A549 (cell line): ENCODE results near the gene MDGA2. TPM values are rescaled to one million over a fixed set of nuclear protein-coding genes. Genes with fewer than 3 reads are reported as not detected.

ENCODE experiments used
- ATAC-seq, 2 experiments: fragments of 200-7000 bp in 1 of 2; fragments of >200 bp in 1 of 2; cut with Nextera tagmentation in 1 of 2; cut with Tn5 transposase in 1 of 2; 3 replicates each; pipeline versions ENCODE4 v1.8.0 to v1.9.1; 2018 to 2020; ENCODE audit warnings: mild to moderate bottlenecking in 1 of 2, moderate library complexity in 1 of 2
- CTCF ChIA-PET: fragments of 300-600 bp; sonication (Branson Sonifier 250); formaldehyde crosslinking; extraction: SDS; loops from one replicate; lab custom pipeline; 2021; ENCODE audit warnings: antibody characterized with exemption, inconsistent platforms; lab: Yijun Ruan, JAX
- POLR2A ChIA-PET: fragments of 350-600 bp; formaldehyde crosslinking; extraction: SDS; loops from one replicate; lab custom pipeline; 2021; ENCODE audit warnings: antibody characterized with exemption, inconsistent platforms; lab: Yijun Ruan, JAX
- DNase-seq, 2 experiments: peaks; one replicate each; pipeline versions ENCODE4 v3.0.0 to v3.0.0-alpha.2; 2011 to 2016; ENCODE audit warnings: low read depth in 1 of 2, low spot score in 1 of 2
- FAIRE-seq: peaks from 2 replicates; lab custom pipeline; 2011; peaks lifted over from hg19 to GRCh38; lab: Jason Lieb, UNC
- H3K27ac ChIP-seq, 2 experiments: fragments of >200 bp; sonication (Bioruptor Twin); formaldehyde crosslinking; 3 replicates each; pipeline ENCODE4 v1.5.1; 2016 to 2017
- H3K4me1 ChIP-seq: fragments of >200 bp; sonication (Bioruptor Twin); formaldehyde crosslinking; 3 replicates; pipeline ENCODE4 v1.6.1; 2016
- H3K4me2 ChIP-seq: fragments of >200 bp; sonication (Bioruptor Twin); formaldehyde crosslinking; 3 replicates; pipeline ENCODE4 v1.6.1; 2016
- H3K4me3 ChIP-seq: fragments of >200 bp; sonication (Bioruptor Twin); formaldehyde crosslinking; 3 replicates; pipeline ENCODE4 v1.5.1; 2016
- H3K9me3 ChIP-seq: fragments of >200 bp; sonication (Bioruptor Twin); formaldehyde crosslinking; 3 replicates; pipeline ENCODE4 v1.6.1; 2016
- BHLHE40 ChIP-seq: IDR thresholded peaks from 2 replicates; pipeline ENCODE4 v1.6.1; 2012; ENCODE audit warnings: low read depth, low read length, inconsistent platforms
- CBX8 ChIP-seq: fragments of 200-600 bp; sonication (generic); IDR thresholded peaks from 2 replicates; pipeline ENCODE4 v1.6.1; 2016
- CHD4 ChIP-seq: fragments of 200-600 bp; sonication (generic); IDR thresholded peaks from 2 replicates; pipeline ENCODE4 v1.6.1; 2016; ENCODE audit warnings: antibody characterized with exemption, mild to moderate bottlenecking, borderline replicate concordance
- EP300 ChIP-seq, 2 experiments: fragments of >200 bp; sonication (Bioruptor Twin); formaldehyde crosslinking; IDR thresholded peaks; 2 replicates in 1 of 2; 3 replicates in 1 of 2; pipeline ENCODE4 v1.6.1; 2016 to 2017
- FOSB ChIP-seq: fragments of 250-450 bp; sonication (Bioruptor Pico); IDR thresholded peaks from 2 replicates; pipeline ENCODE4 v1.5.0; 2020; ENCODE audit warnings: mild to moderate bottlenecking, moderate library complexity
- JUNB ChIP-seq: fragments of >200 bp; sonication (Bioruptor Twin); formaldehyde crosslinking; IDR thresholded peaks from 2 replicates; pipeline ENCODE4 v1.6.1; 2016
- KDM1A ChIP-seq: fragments of 200-600 bp; sonication (generic); IDR thresholded peaks from 2 replicates; pipeline ENCODE4 v1.6.1; 2016; ENCODE audit warnings: low read depth, mild to moderate bottlenecking
- KDM5A ChIP-seq: fragments of 200-600 bp; sonication (generic); IDR thresholded peaks from 2 replicates; pipeline ENCODE4 v1.6.1; 2016; ENCODE audit warnings: antibody characterized with exemption, mild to moderate bottlenecking
- NPAS2 ChIP-seq: fragments of 250-450 bp; sonication (Bioruptor Pico); IDR thresholded peaks from 2 replicates; pipeline ENCODE4 v1.8.0; 2022; ENCODE audit warnings: mild to moderate bottlenecking, moderate library complexity, borderline replicate concordance
- POLR2AphosphoS2 ChIP-seq: conservative IDR thresholded peaks from 2 replicates; pipeline ENCODE4 v1.6.1; 2012; ENCODE audit warnings: low read length, improper control_type of control experiment, inconsistent platforms
- RAD21 ChIP-seq, 2 experiments: fragments of >200 bp in 1 of 2; sonication (Bioruptor Twin) in 1 of 2; formaldehyde crosslinking in 1 of 2; IDR thresholded peaks in 1 of 2; conservative IDR thresholded peaks in 1 of 2; 2 replicates in 1 of 2; 3 replicates in 1 of 2; pipeline ENCODE4 v1.6.1; 2012 to 2018; ENCODE audit warnings: inconsistent platforms in 1 of 2
- RFX5 ChIP-seq: fragments of 450-650 bp; IDR thresholded peaks from 2 replicates; pipeline ENCODE4 v1.7.1; 2014; ENCODE audit warnings: antibody characterized with exemption, mild to moderate bottlenecking, moderate library complexity
- SMC3 ChIP-seq: fragments of >200 bp; sonication (Bioruptor Twin); formaldehyde crosslinking; IDR thresholded peaks from 3 replicates; pipeline ENCODE4 v1.6.1; 2018; ENCODE audit warnings: inconsistent platforms
- TFCP2L1 ChIP-seq: fragments of 250-450 bp; sonication (Bioruptor Pico); IDR thresholded peaks from 2 replicates; pipeline ENCODE4 v1.5.0; 2021; ENCODE audit warnings: mild to moderate bottlenecking
- TP53 ChIP-seq: fragments of 250-450 bp; sonication (Bioruptor Pico); IDR thresholded peaks from 2 replicates; pipeline ENCODE4 v1.5.0; 2021; ENCODE audit warnings: mild to moderate bottlenecking, moderate library complexity
- ZNF302 ChIP-seq: fragments of 250-450 bp; sonication (Bioruptor Pico); IDR thresholded peaks from 2 replicates; pipeline ENCODE4 v1.9.0; 2021; ENCODE audit warnings: inconsistent platforms, mild to moderate bottlenecking, moderate library complexity
- WGBS: methylation state at CpG from one replicate; pipeline ENCODE4 v1.1.6; 2017; ENCODE audit errors: missing lambda C conversion rate; 5-methylcytosine and 5-hydroxymethylcytosine counted together
- polyA plus RNA-seq, 4 experiments: library from polyadenylated mRNA; depleted of rRNA in 3 of 4; stranded (reverse); fragments of >200 nt; fragmentation: RNase III in 1 of 4; extraction: RNeasy Plus Mini Kit Qiagen cat#74134 plus additional on column Dnase treatment in 1 of 4; gene quantifications; 2 replicates in 3 of 4; 3 replicates in 1 of 4; pipeline ENCODE4 v1.2.3, GENCODE V29; 2011 to 2017
- TF ChIP-seq, protein P1 (sequence below): fragments of >200 bp; sonication (Bioruptor Twin); formaldehyde crosslinking; IDR thresholded peaks from 3 replicates; pipeline ENCODE4 v1.5.1; 2016
- TF ChIP-seq, protein P2 (sequence below): fragments of 450-650 bp; IDR thresholded peaks from 2 replicates; pipeline ENCODE4 v1.6.1; 2014; ENCODE audit warnings: antibody characterized with exemption
- TF ChIP-seq, protein P3 (sequence below): IDR thresholded peaks from 2 replicates; pipeline ENCODE4 v1.6.1; 2012
- TF ChIP-seq, protein P4 (sequence below): fragments of 150-350 bp; IDR thresholded peaks from 2 replicates; pipeline ENCODE4 v1.6.1; 2014; ENCODE audit warnings: low read depth, mild to moderate bottlenecking, low read length
- TF ChIP-seq, protein P5 (sequence below): fragments of 200-600 bp; sonication (generic); IDR thresholded peaks from 2 replicates; pipeline ENCODE4 v1.6.1; 2016; ENCODE audit warnings: antibody characterized with exemption, mild to moderate bottlenecking, moderate library complexity

MDGA2 gene
- polyA plus RNA-seq, 2 of the 4 experiments (the other 2 are of a cell fraction), result 0.08 to 0.12 TPM

DNA sequence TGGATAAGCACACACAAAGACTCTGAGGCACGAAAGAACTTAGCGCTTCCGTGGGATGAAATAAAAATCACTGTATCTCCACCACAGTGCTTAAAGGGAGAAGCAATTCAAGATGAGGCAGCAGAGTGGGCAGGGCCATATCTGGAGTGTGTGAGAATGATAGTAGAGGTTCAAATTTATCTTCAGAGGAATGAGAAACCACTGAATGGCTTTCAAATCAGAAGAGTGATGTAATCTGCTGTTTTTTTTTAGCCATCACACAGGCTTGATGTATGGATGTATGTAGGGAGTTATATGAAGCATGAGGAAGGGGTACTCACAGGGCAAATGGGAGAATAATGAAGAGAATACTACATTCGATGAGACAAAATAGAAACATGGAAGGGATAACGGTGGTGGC lies 24.1 kb downstream of the MDGA2 start:
- WGBS, result 18% methylated on average over 5 of the region's 5 CpGs
- TF ChIP-seq CHD4 (no peak), TFCP2L1 (no peak), NPAS2 (no peak), FOSB (CRISPR knock-in tag) (no peak)
- ATAC-seq, result no peak
- CTCF ChIA-PET, result no interaction called here
- Histone ChIP-seq H3K27ac (no peak overlapping the region), H3K9me3 (no peaks in the 10 kb centered on the region), H3K4me3 (no peak overlapping the region), H3K4me2 (no peak overlapping the region), H3K4me1 (no peaks in the 10 kb centered on the region)
- POLR2A ChIA-PET, result no interaction called here
- FAIRE-seq, result no peak
- no peak for DNase-seq

DNA sequence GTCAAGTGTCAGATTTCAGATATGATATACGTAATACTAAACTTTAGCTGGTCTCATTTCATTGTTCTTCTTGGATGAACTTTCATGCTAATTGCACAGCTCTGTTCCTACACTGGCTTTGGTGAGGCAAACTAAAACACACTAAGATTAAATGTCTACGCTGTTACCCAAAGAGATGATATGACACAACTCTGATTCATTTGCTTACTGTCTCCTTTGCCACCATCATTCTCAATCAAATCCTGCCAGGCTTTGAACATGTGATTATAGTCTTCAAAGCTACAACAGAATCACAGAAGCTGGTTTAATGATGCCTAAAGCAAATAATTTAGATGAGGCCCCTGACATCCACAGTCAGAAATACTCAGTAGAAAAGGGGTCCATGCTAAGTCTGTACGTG lies 37.7 kb downstream of the MDGA2 start:
- no peak for TF ChIP-seq ZNF302 (CRISPR knock-in tag)
- TF ChIP-seq, protein P1, sequence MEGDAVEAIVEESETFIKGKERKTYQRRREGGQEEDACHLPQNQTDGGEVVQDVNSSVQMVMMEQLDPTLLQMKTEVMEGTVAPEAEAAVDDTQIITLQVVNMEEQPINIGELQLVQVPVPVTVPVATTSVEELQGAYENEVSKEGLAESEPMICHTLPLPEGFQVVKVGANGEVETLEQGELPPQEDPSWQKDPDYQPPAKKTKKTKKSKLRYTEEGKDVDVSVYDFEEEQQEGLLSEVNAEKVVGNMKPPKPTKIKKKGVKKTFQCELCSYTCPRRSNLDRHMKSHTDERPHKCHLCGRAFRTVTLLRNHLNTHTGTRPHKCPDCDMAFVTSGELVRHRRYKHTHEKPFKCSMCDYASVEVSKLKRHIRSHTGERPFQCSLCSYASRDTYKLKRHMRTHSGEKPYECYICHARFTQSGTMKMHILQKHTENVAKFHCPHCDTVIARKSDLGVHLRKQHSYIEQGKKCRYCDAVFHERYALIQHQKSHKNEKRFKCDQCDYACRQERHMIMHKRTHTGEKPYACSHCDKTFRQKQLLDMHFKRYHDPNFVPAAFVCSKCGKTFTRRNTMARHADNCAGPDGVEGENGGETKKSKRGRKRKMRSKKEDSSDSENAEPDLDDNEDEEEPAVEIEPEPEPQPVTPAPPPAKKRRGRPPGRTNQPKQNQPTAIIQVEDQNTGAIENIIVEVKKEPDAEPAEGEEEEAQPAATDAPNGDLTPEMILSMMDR, result no peak
- no peak for TF ChIP-seq EP300 (IDR thresholded peaks at IDR 0.05)
- TF ChIP-seq SMC3, result no peak
- TF ChIP-seq CBX8, result no peak
- TF ChIP-seq BHLHE40, result no peak
- no peak for TF ChIP-seq KDM1A
- TF ChIP-seq RFX5, result no peak
- TF ChIP-seq, protein P2, sequence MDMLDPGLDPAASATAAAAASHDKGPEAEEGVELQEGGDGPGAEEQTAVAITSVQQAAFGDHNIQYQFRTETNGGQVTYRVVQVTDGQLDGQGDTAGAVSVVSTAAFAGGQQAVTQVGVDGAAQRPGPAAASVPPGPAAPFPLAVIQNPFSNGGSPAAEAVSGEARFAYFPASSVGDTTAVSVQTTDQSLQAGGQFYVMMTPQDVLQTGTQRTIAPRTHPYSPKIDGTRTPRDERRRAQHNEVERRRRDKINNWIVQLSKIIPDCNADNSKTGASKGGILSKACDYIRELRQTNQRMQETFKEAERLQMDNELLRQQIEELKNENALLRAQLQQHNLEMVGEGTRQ, result no peak
- TF ChIP-seq, protein P3, sequence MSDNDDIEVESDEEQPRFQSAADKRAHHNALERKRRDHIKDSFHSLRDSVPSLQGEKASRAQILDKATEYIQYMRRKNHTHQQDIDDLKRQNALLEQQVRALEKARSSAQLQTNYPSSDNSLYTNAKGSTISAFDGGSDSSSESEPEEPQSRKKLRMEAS, result no peak
- TF ChIP-seq POLR2AphosphoS2, result no peak
- TF ChIP-seq, protein P4, sequence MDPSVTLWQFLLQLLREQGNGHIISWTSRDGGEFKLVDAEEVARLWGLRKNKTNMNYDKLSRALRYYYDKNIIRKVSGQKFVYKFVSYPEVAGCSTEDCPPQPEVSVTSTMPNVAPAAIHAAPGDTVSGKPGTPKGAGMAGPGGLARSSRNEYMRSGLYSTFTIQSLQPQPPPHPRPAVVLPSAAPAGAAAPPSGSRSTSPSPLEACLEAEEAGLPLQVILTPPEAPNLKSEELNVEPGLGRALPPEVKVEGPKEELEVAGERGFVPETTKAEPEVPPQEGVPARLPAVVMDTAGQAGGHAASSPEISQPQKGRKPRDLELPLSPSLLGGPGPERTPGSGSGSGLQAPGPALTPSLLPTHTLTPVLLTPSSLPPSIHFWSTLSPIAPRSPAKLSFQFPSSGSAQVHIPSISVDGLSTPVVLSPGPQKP, result no peak
- no peak for TF ChIP-seq KDM5A
- no peak for TF ChIP-seq TP53 (CRISPR knock-in tag)
- TF ChIP-seq, protein P5, sequence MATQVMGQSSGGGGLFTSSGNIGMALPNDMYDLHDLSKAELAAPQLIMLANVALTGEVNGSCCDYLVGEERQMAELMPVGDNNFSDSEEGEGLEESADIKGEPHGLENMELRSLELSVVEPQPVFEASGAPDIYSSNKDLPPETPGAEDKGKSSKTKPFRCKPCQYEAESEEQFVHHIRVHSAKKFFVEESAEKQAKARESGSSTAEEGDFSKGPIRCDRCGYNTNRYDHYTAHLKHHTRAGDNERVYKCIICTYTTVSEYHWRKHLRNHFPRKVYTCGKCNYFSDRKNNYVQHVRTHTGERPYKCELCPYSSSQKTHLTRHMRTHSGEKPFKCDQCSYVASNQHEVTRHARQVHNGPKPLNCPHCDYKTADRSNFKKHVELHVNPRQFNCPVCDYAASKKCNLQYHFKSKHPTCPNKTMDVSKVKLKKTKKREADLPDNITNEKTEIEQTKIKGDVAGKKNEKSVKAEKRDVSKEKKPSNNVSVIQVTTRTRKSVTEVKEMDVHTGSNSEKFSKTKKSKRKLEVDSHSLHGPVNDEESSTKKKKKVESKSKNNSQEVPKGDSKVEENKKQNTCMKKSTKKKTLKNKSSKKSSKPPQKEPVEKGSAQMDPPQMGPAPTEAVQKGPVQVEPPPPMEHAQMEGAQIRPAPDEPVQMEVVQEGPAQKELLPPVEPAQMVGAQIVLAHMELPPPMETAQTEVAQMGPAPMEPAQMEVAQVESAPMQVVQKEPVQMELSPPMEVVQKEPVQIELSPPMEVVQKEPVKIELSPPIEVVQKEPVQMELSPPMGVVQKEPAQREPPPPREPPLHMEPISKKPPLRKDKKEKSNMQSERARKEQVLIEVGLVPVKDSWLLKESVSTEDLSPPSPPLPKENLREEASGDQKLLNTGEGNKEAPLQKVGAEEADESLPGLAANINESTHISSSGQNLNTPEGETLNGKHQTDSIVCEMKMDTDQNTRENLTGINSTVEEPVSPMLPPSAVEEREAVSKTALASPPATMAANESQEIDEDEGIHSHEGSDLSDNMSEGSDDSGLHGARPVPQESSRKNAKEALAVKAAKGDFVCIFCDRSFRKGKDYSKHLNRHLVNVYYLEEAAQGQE, result no peak
- TF ChIP-seq JUNB, result no peak
- TF ChIP-seq RAD21 (conservative IDR thresholded peaks at IDR 0.05 in 1 of 2, IDR thresholded peaks at IDR 0.05 in 1 of 2), result no peak
- 21% methylated on average over 3 of the region's 3 CpGs for WGBS
- ATAC-seq, result no peak
- no peak overlapping the region for H3K4me2 ChIP-seq
- ChIA-PET POLR2A (no interaction called here), CTCF (no interaction called here)
- DNase-seq, result no peak
- no peaks in the 10 kb centered on the region; the same call in 2 of the 3 replicates for H3K9me3 ChIP-seq
- no peak overlapping the region for H3K4me3 ChIP-seq
- H3K4me1 ChIP-seq, result no peaks in the 10 kb centered on the region
- FAIRE-seq, result no peak
- H3K27ac ChIP-seq, result no peak overlapping the region
